GM12878 (cell line): ENCODE results near the gene ANKDD1B. TPM values are rescaled to one million over a fixed set of nuclear protein-coding genes. Genes with fewer than 3 reads are reported as not detected.

ENCODE experiments used
- BHLHE40 ChIP-seq, 2 experiments: fragments of 450-650 bp in 1 of 2; IDR thresholded peaks; 2 replicates each; pipeline ENCODE4 v1.6.1; 2011 to 2017; ENCODE audit warnings: low read depth in 2 of 2, borderline replicate concordance in 1 of 2, improper control_type of control experiment in 1 of 2, low read length in 1 of 2, mild to moderate bottlenecking in 1 of 2
- BRCA1 ChIP-seq: IDR thresholded peaks from 2 replicates; pipeline ENCODE4 v1.6.1; 2011; ENCODE audit warnings: low read depth, low read length, improper control_type of control experiment
- EGR1 ChIP-seq, 2 experiments: IDR thresholded peaks; 1 replicate in 1 of 2; 2 replicates in 1 of 2; pipeline ENCODE4 v1.6.1; 2011 to 2012; ENCODE audit warnings: low read depth in 2 of 2, low read length in 2 of 2, borderline replicate concordance in 1 of 2, mild to moderate bottlenecking in 1 of 2, moderate library complexity in 1 of 2
- ESRRA ChIP-seq: IDR thresholded peaks from 2 replicates; pipeline ENCODE4 v1.6.1; 2012; ENCODE audit warnings: mild to moderate bottlenecking, low read length, improper control_type of control experiment
- EZH2 ChIP-seq: IDR thresholded peaks from 2 replicates; pipeline ENCODE4 v1.6.1; 2012; ENCODE audit warnings: low read depth, mild to moderate bottlenecking, control low read depth, inconsistent platforms, low read length, borderline replicate concordance; ENCODE audit not compliant: control insufficient read depth
- NFYB ChIP-seq: IDR thresholded peaks from 2 replicates; pipeline ENCODE4 v1.6.1; 2011; ENCODE audit warnings: low read depth, mild to moderate bottlenecking, low read length, improper control_type of control experiment, moderate library complexity; ENCODE audit not compliant: insufficient read depth
- RAD21 ChIP-seq: IDR thresholded peaks from 2 replicates; pipeline ENCODE4 v1.6.1; 2011; ENCODE audit warnings: mild to moderate bottlenecking, low read depth, low read length, moderate library complexity; ENCODE audit not compliant: insufficient read depth
- RB1 ChIP-seq: fragments of 450-650 bp; formaldehyde crosslinking; IDR thresholded peaks from 2 replicates; pipeline ENCODE4 v1.6.1; 2017; ENCODE audit warnings: mild to moderate bottlenecking, borderline replicate concordance
- RBBP5 ChIP-seq: fragments of 200-600 bp; sonication (generic); conservative IDR thresholded peaks from 2 replicates; pipeline ENCODE4 v1.6.1; 2016
- RUNX3 ChIP-seq: IDR thresholded peaks from 2 replicates; pipeline ENCODE4 v1.6.1; 2012; ENCODE audit warnings: low read length, inconsistent platforms
- SP1 ChIP-seq: IDR thresholded peaks from one replicate; pipeline ENCODE4 v1.6.1; 2011; ENCODE audit warnings: low read depth, low read length
- TCF12 ChIP-seq: IDR thresholded peaks from 2 replicates; pipeline ENCODE4 v1.6.1; 2011; ENCODE audit warnings: low read depth, mild to moderate bottlenecking, low read length
- ZNF217 ChIP-seq: fragments of 450-650 bp; IDR thresholded peaks from 2 replicates; pipeline ENCODE4 v1.6.1; 2017; ENCODE audit warnings: antibody characterized with exemption, mild to moderate bottlenecking
- ZNF24 ChIP-seq: fragments of 450-650 bp; IDR thresholded peaks from 2 replicates; pipeline ENCODE4 v1.6.1; 2017; ENCODE audit warnings: antibody characterized with exemption, mild to moderate bottlenecking
- ZNF592 ChIP-seq: fragments of 450-650 bp; IDR thresholded peaks from 2 replicates; pipeline ENCODE4 v1.6.1; 2017; ENCODE audit warnings: mild to moderate bottlenecking, moderate library complexity
- polyA plus RNA-seq, 11 experiments: library from polyadenylated mRNA; depleted of rRNA in 4 of 11; unstranded in 6 of 11; stranded (reverse) in 5 of 11; fragments of >200 nt; fragmentation: Nextera tagmentation in 4 of 11; fragmentation: Illumina TruSeq in 1 of 11; extraction: Ambion mirVana in 4 of 11; extraction: Trizol in 1 of 11; gene quantifications; 1 replicate in 1 of 11; 2 replicates in 10 of 11; pipeline versions ENCODE4 v1.2.1 to v1.2.3, GENCODE V29; 2011 to 2016; ENCODE audit warnings: inconsistent platforms in 2 of 11, missing spikeins in 2 of 11, low read depth in 1 of 11
- total RNA-seq, 4 experiments: library from RNA; depleted of rRNA in 3 of 4; stranded (reverse); fragments of >200 nt in 3 of 4; fragmentation: Illumina TruSeq in 1 of 4; extraction: Trizol in 1 of 4; gene quantifications; 2 replicates each; pipeline versions ENCODE4 v1.2.1 to v1.2.3, GENCODE V29; 2013 to 2021
- TF ChIP-seq, protein P1 (sequence below): fragments of 450-650 bp; IDR thresholded peaks from 2 replicates; pipeline ENCODE4 v1.6.1; 2017; ENCODE audit warnings: mild to moderate bottlenecking, moderate library complexity
- TF ChIP-seq, protein P2 (sequence below): fragments of 450-650 bp; formaldehyde crosslinking; IDR thresholded peaks from 2 replicates; pipeline ENCODE4 v1.4.0; 2022; ENCODE audit warnings: mild to moderate bottlenecking, moderate library complexity

Gene ANKDD1B
- total and polyA plus RNA-seq, 10 of the 15 experiments (the other 5 are each of a cell fraction or from before 2014, with no cell fraction given), result 0.34 to 2.4 (median 0.80) TPM

- TF ChIP-seq, protein P1, sequence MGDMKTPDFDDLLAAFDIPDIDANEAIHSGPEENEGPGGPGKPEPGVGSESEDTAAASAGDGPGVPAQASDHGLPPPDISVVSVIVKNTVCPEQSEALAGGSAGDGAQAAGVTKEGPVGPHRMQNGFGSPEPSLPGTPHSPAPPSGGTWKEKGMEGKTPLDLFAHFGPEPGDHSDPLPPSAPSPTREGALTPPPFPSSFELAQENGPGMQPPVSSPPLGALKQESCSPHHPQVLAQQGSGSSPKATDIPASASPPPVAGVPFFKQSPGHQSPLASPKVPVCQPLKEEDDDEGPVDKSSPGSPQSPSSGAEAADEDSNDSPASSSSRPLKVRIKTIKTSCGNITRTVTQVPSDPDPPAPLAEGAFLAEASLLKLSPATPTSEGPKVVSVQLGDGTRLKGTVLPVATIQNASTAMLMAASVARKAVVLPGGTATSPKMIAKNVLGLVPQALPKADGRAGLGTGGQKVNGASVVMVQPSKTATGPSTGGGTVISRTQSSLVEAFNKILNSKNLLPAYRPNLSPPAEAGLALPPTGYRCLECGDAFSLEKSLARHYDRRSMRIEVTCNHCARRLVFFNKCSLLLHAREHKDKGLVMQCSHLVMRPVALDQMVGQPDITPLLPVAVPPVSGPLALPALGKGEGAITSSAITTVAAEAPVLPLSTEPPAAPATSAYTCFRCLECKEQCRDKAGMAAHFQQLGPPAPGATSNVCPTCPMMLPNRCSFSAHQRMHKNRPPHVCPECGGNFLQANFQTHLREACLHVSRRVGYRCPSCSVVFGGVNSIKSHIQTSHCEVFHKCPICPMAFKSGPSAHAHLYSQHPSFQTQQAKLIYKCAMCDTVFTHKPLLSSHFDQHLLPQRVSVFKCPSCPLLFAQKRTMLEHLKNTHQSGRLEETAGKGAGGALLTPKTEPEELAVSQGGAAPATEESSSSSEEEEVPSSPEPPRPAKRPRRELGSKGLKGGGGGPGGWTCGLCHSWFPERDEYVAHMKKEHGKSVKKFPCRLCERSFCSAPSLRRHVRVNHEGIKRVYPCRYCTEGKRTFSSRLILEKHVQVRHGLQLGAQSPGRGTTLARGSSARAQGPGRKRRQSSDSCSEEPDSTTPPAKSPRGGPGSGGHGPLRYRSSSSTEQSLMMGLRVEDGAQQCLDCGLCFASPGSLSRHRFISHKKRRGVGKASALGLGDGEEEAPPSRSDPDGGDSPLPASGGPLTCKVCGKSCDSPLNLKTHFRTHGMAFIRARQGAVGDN, result 0 out of 2 replicates have a peak, but pooled peaks have one; percentile 40
- TF ChIP-seq EGR1 (IDR thresholded peaks at IDR 0.05; ENCODE audit: borderline replicate concordance in 1 of 2, low read depth in 2 of 2, low read length in 2 of 2), result 0 out of 3 replicates have a peak, but pooled peaks of 1 of the 2 experiments have one; percentile 7
- TF ChIP-seq ESRRA, result no peak
- 0 out of 2 replicates have a peak, but pooled peaks have one; percentile 60 for TF ChIP-seq ZNF217
- TF ChIP-seq BHLHE40 (IDR thresholded peaks at IDR 0.05; ENCODE audit: borderline replicate concordance in 1 of 2, low read depth in 2 of 2, low read length in 1 of 2), result peak; percentile 5 to 50; a peak in 1 of 4 replicates
- TF ChIP-seq ZNF592, result no peak
- peak; percentile 39 for TF ChIP-seq SP1
- no peak for TF ChIP-seq RB1
- TF ChIP-seq, protein P2, sequence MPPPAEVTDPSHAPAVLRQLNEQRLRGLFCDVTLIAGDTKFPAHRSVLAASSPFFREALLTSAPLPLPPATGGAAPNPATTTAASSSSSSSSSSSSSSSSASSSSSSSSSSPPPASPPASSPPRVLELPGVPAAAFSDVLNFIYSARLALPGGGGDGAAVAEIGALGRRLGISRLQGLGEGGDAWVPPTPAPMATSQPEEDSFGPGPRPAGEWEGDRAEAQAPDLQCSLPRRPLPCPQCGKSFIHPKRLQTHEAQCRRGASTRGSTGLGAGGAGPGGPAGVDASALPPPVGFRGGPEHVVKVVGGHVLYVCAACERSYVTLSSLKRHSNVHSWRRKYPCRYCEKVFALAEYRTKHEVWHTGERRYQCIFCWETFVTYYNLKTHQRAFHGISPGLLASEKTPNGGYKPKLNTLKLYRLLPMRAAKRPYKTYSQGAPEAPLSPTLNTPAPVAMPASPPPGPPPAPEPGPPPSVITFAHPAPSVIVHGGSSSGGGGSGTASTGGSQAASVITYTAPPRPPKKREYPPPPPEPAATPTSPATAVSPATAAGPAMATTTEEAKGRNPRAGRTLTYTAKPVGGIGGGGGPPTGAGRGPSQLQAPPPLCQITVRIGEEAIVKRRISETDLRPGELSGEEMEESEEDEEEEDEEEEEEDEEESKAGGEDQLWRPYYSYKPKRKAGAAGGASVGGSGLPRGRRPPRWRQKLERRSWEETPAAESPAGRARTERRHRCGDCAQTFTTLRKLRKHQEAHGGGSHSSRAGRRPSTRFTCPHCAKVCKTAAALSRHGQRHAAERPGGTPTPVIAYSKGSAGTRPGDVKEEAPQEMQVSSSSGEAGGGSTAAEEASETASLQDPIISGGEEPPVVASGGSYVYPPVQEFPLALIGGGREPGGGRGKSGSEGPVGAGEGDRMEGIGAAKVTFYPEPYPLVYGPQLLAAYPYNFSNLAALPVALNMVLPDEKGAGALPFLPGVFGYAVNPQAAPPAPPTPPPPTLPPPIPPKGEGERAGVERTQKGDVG (CRISPR knock-in tag), result no peak
- TF ChIP-seq ZNF24, result no peak
- TF ChIP-seq RUNX3, result peak; percentile 57
- TF ChIP-seq RAD21, result peak; percentile 34; the same call in 1 of the 2 replicates
- no peak for TF ChIP-seq NFYB
- TF ChIP-seq TCF12, result peak; percentile 78
- TF ChIP-seq RBBP5, result no peak
- TF ChIP-seq EZH2, result no peak
- TF ChIP-seq BRCA1, result no peak
Observed at GRCh38 chr5:75668977-75669689, 57.9 kb downstream of the ANKDD1B start (continued).
